GM18870 (cell line): Measurements from ENCODE around the gene FAM163A.

Experiments used
- ATAC-seq: cut with Tn5 transposase; IDR thresholded peaks from one replicate; pipeline ENCODE4 v1.9.1; 2021; ENCODE audit warnings: moderate library complexity; ENCODE audit not compliant: unreplicated experiment

The FAM163A gene

DNA sequence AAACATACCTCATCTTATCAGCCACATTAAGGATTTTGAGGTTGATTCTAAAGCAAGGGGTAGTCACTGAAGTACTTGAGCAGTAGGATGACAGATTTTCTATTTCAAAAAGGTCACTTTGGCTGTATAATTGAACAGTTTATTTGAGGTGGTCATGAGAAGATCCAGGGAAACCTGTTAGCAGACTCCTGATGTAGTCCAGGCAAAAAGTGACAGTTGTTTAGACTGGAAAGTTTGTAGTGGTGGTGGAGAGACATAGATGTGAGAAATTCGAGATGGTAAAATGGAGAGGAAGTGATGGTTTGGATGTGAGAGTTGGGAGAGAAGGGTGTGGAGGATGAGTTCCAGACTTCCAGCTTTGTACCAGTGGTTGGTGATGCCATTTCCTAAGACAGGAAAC lies 7.5 kb downstream of the FAM163A start:
- no peak for ATAC-seq

DNA sequence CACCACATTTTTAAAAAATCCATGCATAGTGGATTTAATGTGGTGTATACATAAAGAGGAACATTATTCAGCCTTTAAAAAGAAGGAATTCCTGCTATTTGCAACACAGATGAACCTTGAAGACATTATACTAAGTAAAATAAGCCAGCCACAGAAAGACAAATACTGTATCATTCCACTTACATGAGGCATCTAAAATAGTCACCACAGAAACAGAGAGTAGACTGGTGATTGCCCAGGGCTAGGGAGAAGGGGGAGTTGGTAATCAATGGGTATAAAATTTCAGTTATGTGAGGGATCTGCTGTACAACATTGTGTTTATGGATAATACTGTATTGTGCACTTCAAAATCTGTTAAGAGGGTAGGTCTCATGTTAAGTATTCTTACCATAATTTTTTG lies 10.0 kb downstream of the FAM163A start:
- ATAC-seq = no peak

DNA sequence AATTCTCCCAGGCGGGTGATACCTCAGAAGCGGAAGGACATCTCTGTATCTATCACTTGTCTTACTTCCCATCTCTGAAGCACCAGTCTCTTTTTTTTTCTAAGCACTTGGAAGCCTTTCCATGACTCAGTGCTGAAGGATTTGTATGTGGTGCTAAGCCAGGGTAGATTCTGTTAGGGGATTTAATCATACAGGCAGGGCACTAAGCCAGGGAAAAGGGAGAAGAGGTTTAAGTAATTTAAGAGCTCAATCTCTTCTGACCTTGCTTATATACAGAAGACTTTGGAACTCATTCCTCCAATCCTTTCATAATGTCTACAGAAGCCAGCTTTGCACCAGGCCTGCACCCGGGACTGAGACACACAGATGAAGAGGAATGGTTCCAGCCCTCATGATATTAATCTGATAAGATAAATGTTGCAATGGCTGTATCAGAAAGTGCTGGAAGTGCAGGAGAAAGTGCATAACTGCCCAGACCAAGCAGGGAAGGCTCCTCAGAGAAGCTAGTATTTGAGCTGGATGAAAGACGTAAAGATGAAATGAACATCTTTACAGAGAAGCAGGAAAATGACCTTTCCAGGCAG lies 11.0 kb downstream of the FAM163A start:
- ATAC-seq = no peak

- no peak for ATAC-seq
Measured at GRCh38 chr1:179757933-179758332, 14.8 kb downstream of the FAM163A start.

DNA sequence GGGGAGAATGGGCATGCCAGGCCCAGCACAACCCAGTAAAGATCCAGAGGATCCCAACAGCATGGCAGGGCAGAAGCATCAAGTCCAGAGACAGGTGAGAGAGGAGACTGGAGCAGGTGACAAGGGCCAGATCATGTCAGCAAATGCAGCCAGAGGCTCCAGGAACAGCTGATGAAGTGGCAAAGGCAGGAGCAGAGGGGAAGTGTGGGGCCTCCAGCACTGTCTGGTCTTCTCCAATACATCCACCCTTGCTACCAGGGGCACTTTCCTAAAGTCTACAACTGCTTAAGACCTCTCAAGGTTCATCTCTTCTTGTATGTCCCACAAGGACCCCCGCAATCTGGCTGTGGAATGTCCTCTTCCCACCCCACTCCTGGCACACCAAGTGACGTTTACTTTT lies 17.4 kb downstream of the FAM163A start:
- no peak for ATAC-seq

- ATAC-seq = no peak
Measured at GRCh38 chr1:179761296-179761695, 18.2 kb downstream of the FAM163A start.

DNA sequence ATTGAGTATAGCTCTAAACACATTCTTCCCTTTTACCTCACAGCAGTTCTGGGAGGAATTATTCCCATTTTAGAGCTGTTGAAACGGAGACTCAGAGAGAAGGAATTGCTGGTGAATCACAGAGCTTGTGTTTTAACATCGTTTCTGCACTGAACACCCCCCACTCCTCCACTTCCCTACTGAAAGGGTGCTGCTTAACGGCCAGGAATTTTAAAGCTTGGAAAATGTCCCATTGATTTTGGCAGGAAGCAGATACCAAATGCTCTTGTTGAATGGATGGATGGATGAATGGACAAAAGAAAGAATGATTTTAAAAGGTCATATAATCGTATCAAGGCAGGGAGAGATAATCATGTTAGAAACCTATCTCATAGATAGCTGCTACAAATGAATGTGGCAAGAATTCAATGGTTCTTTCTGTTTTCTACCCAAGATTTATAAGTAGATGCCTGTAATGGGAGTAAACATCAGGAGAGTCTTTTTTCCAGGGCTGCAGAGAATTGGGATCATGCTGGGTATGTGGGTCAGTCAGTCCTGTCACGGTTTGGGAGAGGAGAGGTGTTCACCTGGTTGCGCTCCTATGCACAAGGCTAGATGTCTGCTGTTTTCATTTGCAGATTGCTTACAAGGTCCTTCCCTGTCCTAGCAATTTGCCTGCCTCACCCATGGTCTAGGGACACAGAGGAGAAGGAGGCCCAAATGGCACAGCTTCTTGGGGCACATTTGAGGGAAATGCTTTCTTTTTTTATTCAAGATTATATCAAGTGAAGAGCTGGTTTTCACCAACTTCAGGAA lies 19.0 kb downstream of the FAM163A start:
- ATAC-seq = no peak

DNA sequence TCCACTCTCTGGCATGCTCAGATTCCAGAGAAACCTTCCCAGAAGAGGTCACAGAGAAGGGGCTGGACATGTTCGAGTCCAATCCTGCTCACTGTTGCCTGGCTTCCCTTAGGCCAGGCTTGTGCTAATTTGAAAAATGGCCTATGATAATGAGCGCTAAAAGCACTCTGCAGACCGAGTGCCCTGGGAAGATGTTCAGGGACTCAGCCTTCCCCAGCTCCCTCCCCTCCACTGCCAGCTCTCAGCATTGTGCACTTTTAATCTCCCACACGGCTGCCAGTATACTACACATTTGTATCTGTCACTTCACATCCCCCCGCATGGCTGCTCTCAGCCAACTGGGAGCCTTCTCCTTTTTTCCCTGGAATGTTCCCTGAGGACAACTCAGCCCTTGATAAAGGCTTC lies 24.1 kb downstream of the FAM163A start:
- no peak for ATAC-seq

DNA sequence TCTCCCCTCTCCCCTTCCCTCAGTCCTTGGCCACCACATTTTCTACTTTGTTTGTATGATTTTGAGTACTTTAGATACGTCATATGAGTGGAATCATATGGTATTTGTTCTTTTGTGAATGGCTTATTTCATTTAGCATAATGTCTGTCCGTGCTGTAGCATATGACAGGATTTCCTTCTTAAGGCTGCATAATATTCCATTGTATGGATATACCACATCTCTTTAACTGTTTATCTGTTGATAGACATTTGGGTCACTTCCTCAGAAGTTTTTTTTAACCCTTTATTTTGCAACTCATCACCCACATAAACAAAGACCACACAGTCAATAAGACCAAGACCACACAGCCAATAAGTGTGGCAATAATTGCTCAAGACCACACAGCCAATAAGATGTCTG lies 24.9 kb downstream of the FAM163A start:
- no peak for ATAC-seq

GRCh38 chr1:179770887-179771502 lies 27.9 kb downstream of the FAM163A start:
- no peak for ATAC-seq

GRCh38 chr1:179773264-179773663 lies 30.2 kb downstream of the FAM163A start:
- ATAC-seq = no peak

GRCh38 chr1:179774000-179774399 lies 30.9 kb downstream of the FAM163A start:
- ATAC-seq = no peak

DNA sequence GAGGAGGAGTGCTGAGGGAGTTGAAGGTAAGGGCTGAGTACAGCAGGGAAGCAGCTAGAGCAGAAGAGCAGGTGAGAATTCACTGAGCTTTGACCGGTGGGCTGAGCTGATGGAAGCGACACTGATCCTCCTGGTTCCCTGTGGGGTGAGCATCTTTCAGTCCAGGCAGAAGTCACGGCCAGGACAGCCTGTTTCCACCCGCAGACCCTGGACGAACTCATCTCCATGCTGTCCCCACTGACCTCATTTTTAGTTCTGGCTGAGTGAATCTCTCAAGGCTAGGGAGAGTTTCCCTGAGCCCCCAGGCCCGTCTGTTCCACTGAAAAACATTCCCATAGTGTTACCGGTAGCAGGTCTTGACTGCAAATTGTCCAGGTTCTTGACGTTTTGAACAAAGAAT lies 31.5 kb downstream of the FAM163A start:
- no peak for ATAC-seq

DNA sequence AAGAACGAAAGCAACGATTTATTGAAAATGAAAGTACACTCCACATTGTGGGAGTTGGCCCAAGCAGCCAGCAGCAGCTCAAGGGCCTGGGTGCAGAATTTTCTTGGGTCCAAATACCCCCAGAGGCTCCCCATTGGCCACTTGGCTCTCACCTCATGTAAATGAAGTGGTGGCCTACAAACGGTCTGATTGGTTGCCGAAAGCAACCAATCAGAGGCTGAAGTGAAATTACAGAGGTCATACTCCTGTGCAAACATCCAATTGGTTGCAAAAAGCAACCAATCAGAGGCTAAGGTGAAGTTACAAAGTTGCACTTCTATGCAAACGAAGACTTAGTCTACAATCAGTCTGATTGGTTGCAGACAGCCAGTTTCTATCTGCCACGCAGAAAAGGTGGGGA lies 31.9 kb downstream of the FAM163A start:
- ATAC-seq = no peak

GRCh38 chr1:179776831-179777230 lies 33.7 kb downstream of the FAM163A start:
- ATAC-seq = no peak

GRCh38 chr1:179777731-179778130 lies 34.6 kb downstream of the FAM163A start:
- ATAC-seq = no peak

DNA sequence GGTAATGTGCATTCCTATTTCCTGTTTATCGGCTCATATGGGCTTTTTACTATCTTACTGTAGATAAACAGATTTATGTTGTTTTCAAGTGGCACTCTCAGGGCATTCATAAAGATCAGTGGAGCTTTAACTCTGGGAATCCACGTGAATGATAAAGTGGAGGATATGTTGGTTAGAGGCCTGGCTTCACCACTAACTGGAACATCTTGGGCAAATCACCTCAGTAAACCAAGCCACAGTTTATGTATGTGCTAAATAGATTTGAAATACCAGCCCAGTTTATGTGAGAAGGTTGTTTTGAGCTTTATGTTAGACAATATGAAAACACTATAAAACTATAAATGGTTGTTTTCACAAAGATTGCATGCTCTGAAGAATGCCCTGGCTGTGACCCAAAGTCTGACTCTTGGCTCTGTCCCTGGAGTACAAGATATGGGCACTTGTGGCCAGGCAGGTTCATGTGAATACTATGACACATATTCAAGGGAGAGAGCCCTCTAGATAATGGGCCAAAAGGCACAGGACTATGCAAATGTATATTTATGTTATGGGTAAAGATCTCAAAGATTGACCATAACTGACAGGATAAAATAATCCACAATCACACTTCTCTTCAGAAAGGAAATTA lies 36.7 kb downstream of the FAM163A start:
- no peak for ATAC-seq

DNA sequence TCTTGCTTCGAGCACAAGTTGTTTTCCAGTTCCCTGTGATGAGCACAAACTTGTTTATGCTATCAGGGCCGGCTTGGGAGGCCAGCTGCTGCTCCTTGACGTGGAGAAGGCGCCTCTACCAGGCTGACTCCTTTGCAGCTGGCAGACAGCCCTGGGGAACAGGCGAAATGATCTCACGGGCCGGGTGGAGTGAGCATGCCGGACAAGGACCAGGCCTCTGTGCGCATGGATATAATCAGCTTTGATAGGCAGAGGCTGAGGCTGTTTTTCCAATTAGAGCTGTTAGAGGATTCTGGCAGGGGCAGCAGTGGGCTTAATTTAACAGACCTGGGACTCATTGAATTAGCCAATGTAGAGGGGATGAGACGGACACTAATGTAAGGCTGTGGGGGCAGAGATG lies 38.9 kb downstream of the FAM163A start:
- no peak for ATAC-seq

- ATAC-seq = no peak
Measured at GRCh38 chr1:179785031-179785431, 41.9 kb downstream of the FAM163A start.

- ATAC-seq = no peak
Measured at GRCh38 chr1:179785728-179786127, 42.6 kb downstream of the FAM163A start.

DNA sequence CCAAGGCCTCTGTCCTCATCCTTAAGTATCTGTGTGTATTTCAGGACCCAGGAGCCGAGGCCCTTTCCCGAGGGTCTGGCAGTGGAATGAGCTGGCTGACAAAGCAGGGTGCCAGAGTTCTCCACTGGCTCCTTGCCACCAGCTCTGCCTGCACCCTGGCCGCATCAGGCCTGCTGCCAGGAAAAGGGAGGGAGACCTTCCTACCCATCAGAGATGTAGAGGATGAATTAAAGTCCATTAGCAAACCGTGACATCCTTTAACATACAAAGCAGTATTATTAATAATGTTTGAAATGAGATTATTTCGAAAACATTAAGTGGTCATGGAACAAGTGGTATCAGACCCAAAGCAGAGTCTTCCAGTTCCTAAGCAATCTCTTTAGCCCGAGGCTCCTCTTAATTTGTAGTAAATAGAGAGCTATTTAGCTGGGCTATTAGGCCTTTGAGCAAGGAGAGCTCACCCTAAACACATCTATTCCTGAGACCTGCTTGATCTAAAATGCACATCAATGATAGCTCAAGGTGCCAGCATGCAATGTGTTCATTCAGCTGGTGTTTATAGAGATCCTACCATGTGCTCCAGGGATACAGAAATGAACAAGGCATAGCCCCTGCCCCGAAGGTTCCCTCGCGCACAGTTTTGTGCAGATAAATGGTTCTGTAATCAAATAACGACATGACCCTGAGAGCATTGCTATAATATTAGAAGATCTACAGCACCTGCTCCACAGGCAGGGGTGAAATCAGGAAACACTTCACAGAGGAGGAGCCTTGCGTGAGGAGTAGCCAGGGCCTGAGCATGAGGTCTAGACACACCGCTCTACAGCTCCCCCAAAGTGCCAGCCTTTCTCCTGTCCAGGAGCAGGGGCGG lies 44.0 kb downstream of the FAM163A start:
- ATAC-seq = no peak
